OCI-LY7 (cell line): Measurements from ENCODE around the gene HOTAIR. TPM values are rescaled to one million over a fixed set of nuclear protein-coding genes. Genes with fewer than 3 reads are reported as not detected.

ENCODE experiments used
- BruUV-seq: library from RNA; stranded (reverse); fragments of 400-500 nt; replicated peaks from 2 replicates; lab custom pipeline; 2021; lab: Mats Ljungman, UMichigan
- CTCF ChIA-PET: fragments of 300-600 bp; sonication (Branson Sonifier 250); formaldehyde crosslinking; loops from one replicate; lab custom pipeline; 2022; ENCODE audit warnings: antibody characterized with exemption; ENCODE audit not compliant: unreplicated experiment; lab: Charles Lee
- POLR2A ChIA-PET: fragments of 300-600 bp; sonication (Branson Sonifier 250); formaldehyde crosslinking; loops from one replicate; lab custom pipeline; 2022; ENCODE audit warnings: antibody characterized with exemption; lab: Charles Lee
- DNase-seq: peaks from one replicate; pipeline ENCODE4 v3.0.0-alpha.2; 2015; ENCODE audit warnings: low spot score
- H2AFZ ChIP-seq: fragments of 200-600 bp; sonication (generic), shearing (Covaris generic); 2 replicates; pipeline ENCODE4 v1.6.1; 2014; ENCODE audit warnings: mild to moderate bottlenecking, antibody characterized with exemption, low read length, moderate library complexity
- H3K27ac ChIP-seq: fragments of 200-600 bp; sonication (generic); 2 replicates; pipeline ENCODE4 v1.5.1; 2014; ENCODE audit warnings: mixed run types, low read depth, mild to moderate bottlenecking, moderate library complexity, low read length, inconsistent platforms; ENCODE audit not compliant: poor library complexity, severe bottlenecking
- H3K36me3 ChIP-seq: fragments of 200-600 bp; sonication (generic); 2 replicates; pipeline ENCODE4 v1.6.1; 2014; ENCODE audit warnings: mild to moderate bottlenecking, antibody characterized with exemption, low read length, moderate library complexity, mixed read lengths; ENCODE audit not compliant: insufficient read depth
- H3K4me1 ChIP-seq: fragments of 200-600 bp; sonication (generic); 2 replicates; pipeline ENCODE4 v1.5.1; 2014; ENCODE audit warnings: mild to moderate bottlenecking, low read length; ENCODE audit not compliant: insufficient read depth, poor library complexity, severe bottlenecking
- H3K4me2 ChIP-seq: fragments of 200-600 bp; sonication (generic); 2 replicates; pipeline ENCODE4 v1.6.1; 2014; ENCODE audit warnings: mild to moderate bottlenecking, low read length
- H3K4me3 ChIP-seq: fragments of 200-600 bp; sonication (generic); 2 replicates; pipeline ENCODE4 v1.5.1; 2014; ENCODE audit warnings: mild to moderate bottlenecking, low read depth, low read length; ENCODE audit not compliant: poor library complexity, severe bottlenecking
- H3K79me2 ChIP-seq: fragments of 200-600 bp; sonication (generic); 2 replicates; pipeline ENCODE4 v1.6.1; 2016; ENCODE audit warnings: low read depth, mild to moderate bottlenecking, low read length, moderate library complexity, mixed read lengths; ENCODE audit not compliant: insufficient read depth
- H3K9me2 ChIP-seq: fragments of 200-600 bp; sonication (generic); 2 replicates; pipeline ENCODE4 v1.6.1; 2016; ENCODE audit warnings: mild to moderate bottlenecking, low read length, mixed read lengths; ENCODE audit not compliant: insufficient read depth
- H3K9me3 ChIP-seq: fragments of 200-600 bp; sonication (generic); 2 replicates; pipeline ENCODE4 v1.6.1; 2014; ENCODE audit warnings: mild to moderate bottlenecking, mixed run types, low read length, mixed read lengths
- H4K20me1 ChIP-seq: fragments of 200-600 bp; sonication (generic); 2 replicates; pipeline ENCODE4 v1.6.1; 2014; ENCODE audit warnings: mild to moderate bottlenecking, antibody characterized with exemption, low read length, moderate library complexity, mixed read lengths; ENCODE audit not compliant: insufficient read depth
- EZH2phosphoT487 ChIP-seq: fragments of 200-600 bp; sonication (generic); IDR thresholded peaks from 2 replicates; pipeline ENCODE4 v1.6.1; 2018; ENCODE audit warnings: low read depth, borderline replicate concordance, mild to moderate bottlenecking, mixed run types, antibody characterized with exemption, low read length, moderate library complexity, mixed read lengths
- intact Hi-C: fragments of 100-400 bp; cut with micrococcal nuclease; formaldehyde crosslinking; loops from one replicate; pipeline ENCODE4 v1.10.0; 2022; ENCODE audit not compliant: unreplicated experiment
- total RNA-seq, 2 experiments: library from RNA; depleted of rRNA in 1 of 2; stranded (reverse); fragments of >200 nt in 1 of 2; shearing (Covaris generic) in 1 of 2; gene quantifications; 2 replicates each; pipeline ENCODE4 v1.2.3, GENCODE V29; 2014 to 2022
- TF ChIP-seq, protein P1 (sequence below): fragments of 200-600 bp; sonication (generic); conservative IDR thresholded peaks from 2 replicates; pipeline ENCODE4 v1.5.1; 2014; ENCODE audit warnings: mild to moderate bottlenecking, antibody characterized with exemption, low read length, moderate library complexity, mixed read lengths

HOTAIR gene
- total RNA-seq, 2 experiments from 2014 or later, result 0.88 to 5.3 TPM

DNA sequence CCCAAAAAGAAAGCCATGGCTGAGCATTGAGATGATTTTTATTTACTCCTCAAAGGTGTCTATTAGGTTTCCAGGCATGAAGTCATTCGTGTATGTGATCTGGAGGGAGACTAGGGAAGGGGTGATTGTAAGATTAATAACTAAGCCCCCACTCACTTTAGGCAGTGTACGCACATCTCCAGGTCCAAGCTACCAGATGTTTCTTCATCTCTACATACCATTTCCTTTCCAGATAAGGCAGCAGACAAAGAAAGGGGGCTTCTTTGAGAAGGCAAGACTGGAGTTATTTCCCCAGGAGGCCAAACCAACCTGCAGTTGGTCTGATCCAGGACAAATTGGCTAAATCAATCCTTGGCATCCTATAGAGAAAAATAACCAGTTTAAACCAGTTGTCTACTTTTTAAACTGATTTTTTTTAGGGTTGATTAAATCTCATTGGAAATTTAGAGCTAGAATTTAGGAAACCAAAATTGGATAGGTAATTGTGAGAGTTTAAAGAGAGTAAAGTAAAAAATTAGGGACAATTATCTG lies 32.2 kb downstream of the HOTAIR start:
- Histone ChIP-seq H3K36me3 (no peaks in the 10 kb centered on the region), H3K4me1 (no peaks in the 10 kb centered on the region), H3K79me2 (no peaks in the 10 kb centered on the region), H3K4me2 (no peak overlapping the region), H3K9me2 (no peaks in the 10 kb centered on the region), H3K9me3 (no peaks in the 10 kb centered on the region), H4K20me1 (no peaks in the 10 kb centered on the region), H2AFZ (no peak overlapping the region), H3K4me3 (no peak overlapping the region), H3K27ac (no peak overlapping the region)
- POLR2A ChIA-PET, result interaction anchor here (0.6 to 0.8 kb wide), 3 partner anchors 26 to 197 kb away, joined by 3 to 6 read pairs (median 3); no protein-coding TSS in a partner anchor
- no TSS peak for BruUV-seq
- TF ChIP-seq EZH2phosphoT487, result no peak
- TF ChIP-seq, protein P1, sequence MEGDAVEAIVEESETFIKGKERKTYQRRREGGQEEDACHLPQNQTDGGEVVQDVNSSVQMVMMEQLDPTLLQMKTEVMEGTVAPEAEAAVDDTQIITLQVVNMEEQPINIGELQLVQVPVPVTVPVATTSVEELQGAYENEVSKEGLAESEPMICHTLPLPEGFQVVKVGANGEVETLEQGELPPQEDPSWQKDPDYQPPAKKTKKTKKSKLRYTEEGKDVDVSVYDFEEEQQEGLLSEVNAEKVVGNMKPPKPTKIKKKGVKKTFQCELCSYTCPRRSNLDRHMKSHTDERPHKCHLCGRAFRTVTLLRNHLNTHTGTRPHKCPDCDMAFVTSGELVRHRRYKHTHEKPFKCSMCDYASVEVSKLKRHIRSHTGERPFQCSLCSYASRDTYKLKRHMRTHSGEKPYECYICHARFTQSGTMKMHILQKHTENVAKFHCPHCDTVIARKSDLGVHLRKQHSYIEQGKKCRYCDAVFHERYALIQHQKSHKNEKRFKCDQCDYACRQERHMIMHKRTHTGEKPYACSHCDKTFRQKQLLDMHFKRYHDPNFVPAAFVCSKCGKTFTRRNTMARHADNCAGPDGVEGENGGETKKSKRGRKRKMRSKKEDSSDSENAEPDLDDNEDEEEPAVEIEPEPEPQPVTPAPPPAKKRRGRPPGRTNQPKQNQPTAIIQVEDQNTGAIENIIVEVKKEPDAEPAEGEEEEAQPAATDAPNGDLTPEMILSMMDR, result no peak
- intact Hi-C loops, result no loop called here
- CTCF ChIA-PET, result no interaction called here
- no peak for DNase-seq

DNA sequence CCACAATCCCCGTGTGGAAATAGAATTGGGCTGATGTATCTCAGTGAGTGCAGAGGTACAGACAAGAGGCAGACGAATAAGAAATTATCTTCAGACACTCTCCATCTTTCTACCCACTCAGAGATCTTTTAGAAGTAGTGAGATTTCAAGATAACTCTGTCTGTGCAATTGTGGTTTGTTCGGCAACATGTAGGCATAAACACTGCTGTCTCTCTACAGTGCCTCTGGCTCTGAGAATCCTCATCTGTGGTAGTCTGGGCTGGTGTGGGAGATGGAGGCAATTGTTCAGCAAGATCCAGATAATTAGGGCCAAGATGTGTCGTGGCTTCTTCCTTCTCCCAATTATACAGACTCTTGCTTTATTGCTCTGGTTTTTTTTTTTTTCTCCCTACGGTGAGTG lies 33.0 kb downstream of the HOTAIR start:
- BruUV-seq, result no TSS peak
- TF ChIP-seq EZH2phosphoT487, result no peak
- TF ChIP-seq, protein P1, result no peak
- ChIA-PET POLR2A (interaction anchor here (0.6 kb wide), 1 partner anchor 44 kb away, joined by 6 read pairs; no protein-coding TSS in a partner anchor), CTCF (no interaction called here)
- Histone ChIP-seq H3K9me3 (no peaks in the 10 kb centered on the region), H3K27ac (no peak overlapping the region), H3K9me2 (no peaks in the 10 kb centered on the region), H3K36me3 (no peaks in the 10 kb centered on the region), H3K4me3 (no peak overlapping the region), H3K4me1 (no peaks in the 10 kb centered on the region), H4K20me1 (no peaks in the 10 kb centered on the region), H3K79me2 (no peaks in the 10 kb centered on the region), H3K4me2 (no peak overlapping the region), H2AFZ (no peak overlapping the region)
- DNase-seq, result no peak
- intact Hi-C loops, result no loop called here

DNA sequence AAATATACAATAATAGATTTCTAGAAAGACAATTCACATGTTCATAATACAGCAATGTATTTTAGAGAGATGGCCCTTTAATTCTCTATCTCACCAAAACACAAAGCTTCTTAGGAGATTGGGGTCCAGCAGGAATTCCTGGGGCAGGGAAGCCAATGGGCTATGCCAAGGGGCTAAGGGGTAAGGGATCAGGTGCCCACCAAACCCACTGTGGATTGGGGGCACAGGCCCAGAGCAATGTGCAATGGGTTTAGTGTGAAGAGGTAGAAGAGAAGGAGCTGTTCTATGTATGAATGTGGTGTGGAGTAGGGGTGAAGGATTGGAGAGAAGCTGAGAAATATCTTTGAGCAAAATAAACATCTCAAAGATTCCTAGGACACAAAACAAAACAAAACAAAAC lies 33.6 kb downstream of the HOTAIR start:
- no TSS peak for BruUV-seq
- Histone ChIP-seq H3K4me1 (no peaks in the 10 kb centered on the region), H3K4me2 (no peak overlapping the region), H3K36me3 (no peaks in the 10 kb centered on the region), H3K79me2 (no peaks in the 10 kb centered on the region), H3K9me3 (no peaks in the 10 kb centered on the region), H3K4me3 (no peak overlapping the region), H2AFZ (no peak overlapping the region), H3K27ac (no peak overlapping the region), H4K20me1 (no peaks in the 10 kb centered on the region), H3K9me2 (no peaks in the 10 kb centered on the region)
- DNase-seq, result no peak
- POLR2A ChIA-PET, result no interaction called here
- intact Hi-C loops, result no loop called here
- TF ChIP-seq, protein P1, result no peak
- no peak for TF ChIP-seq EZH2phosphoT487
- CTCF ChIA-PET, result no interaction called here
